ENCODE measurements around the gene PRADC1.

Gene PRADC1

GRCh38 chr2:73235315-73236028, 2.4 kb upstream of the PRADC1 start:
- Histone ChIP-seq H3K27me3 (ENCODE audit: insufficient read depth, low read length) (no peaks in the 10 kb centered on the region), H3K79me2 (ENCODE audit: control insufficient read depth, insufficient read depth, low read length, unreplicated experiment) (peaks cover 63% of the 10 kb centered on the region), H3K4me1 (ENCODE audit: control insufficient read depth, insufficient read depth, low read length, unreplicated experiment) (peaks cover 40% of the 10 kb centered on the region), H3K36me3 (ENCODE audit: insufficient read depth, low read length) (peaks cover 4% of the 10 kb centered on the region), H2AFZ (ENCODE audit: low read length, unreplicated experiment) (no peak overlapping the region), H3K4me3 (ENCODE audit: low read depth, low read length) (peak overlapping the region; percentile 85), H3K27ac (ENCODE audit: low read depth, low read length) (no peak overlapping the region)

GRCh38 chr2:73233932-73234832, 1.1 kb upstream of the PRADC1 start, which contains the start of gene CCT7:
CCT7 (plus strand) TSS chr2:73234308; CDS start chr2:73234379, 71 bp downstream.
- Histone ChIP-seq H3K4me1 (ENCODE audit: control insufficient read depth, insufficient read depth, low read length, unreplicated experiment) (peaks cover 28% of the 10 kb centered on the region), H3K4me3 (ENCODE audit: low read depth, low read length) (peak within 1 kb of the TSS; percentile 85), H3K27me3 (ENCODE audit: insufficient read depth, low read length) (no peaks in the 10 kb centered on the region), H3K79me2 (ENCODE audit: control insufficient read depth, insufficient read depth, low read length, unreplicated experiment) (peaks cover 51% of the 10 kb centered on the region), H3K36me3 (ENCODE audit: insufficient read depth, low read length) (peaks cover 4% of the 10 kb centered on the region), H2AFZ (ENCODE audit: low read length, unreplicated experiment) (peak within 1 kb of the TSS; percentile 71), H3K27ac (ENCODE audit: low read depth, low read length) (peak within 1 kb of the TSS; percentile 73)

GRCh38 chr2:73232403-73233153, 461 bp downstream of the PRADC1 start:
- Histone ChIP-seq H3K4me1 (ENCODE audit: control insufficient read depth, insufficient read depth, low read length, unreplicated experiment) (peaks cover 16% of the 10 kb centered on the region), H3K27ac (ENCODE audit: low read depth, low read length) (no peak overlapping the region), H3K27me3 (ENCODE audit: insufficient read depth, low read length) (no peaks in the 10 kb centered on the region), H3K79me2 (ENCODE audit: control insufficient read depth, insufficient read depth, low read length, unreplicated experiment) (peaks cover 35% of the 10 kb centered on the region), H3K4me3 (ENCODE audit: low read depth, low read length) (peak overlapping the region; percentile 85), H3K36me3 (ENCODE audit: insufficient read depth, low read length) (peaks cover 4% of the 10 kb centered on the region; the same call in 1 of the 2 replicates), H2AFZ (ENCODE audit: low read length, unreplicated experiment) (peak overlapping the region; percentile 73)

GRCh38 chr2:73228631-73229030, 4.4 kb downstream of the PRADC1 start:
- Histone ChIP-seq H3K36me3 (ENCODE audit: insufficient read depth, low read length) (no peaks in the 10 kb centered on the region), H2AFZ (ENCODE audit: low read length, unreplicated experiment) (no peak overlapping the region), H3K4me3 (ENCODE audit: low read depth, low read length) (no peak overlapping the region), H3K79me2 (ENCODE audit: control insufficient read depth, insufficient read depth, low read length, unreplicated experiment) (no peaks in the 10 kb centered on the region), H3K4me1 (ENCODE audit: control insufficient read depth, insufficient read depth, low read length, unreplicated experiment) (no peaks in the 10 kb centered on the region), H3K27me3 (ENCODE audit: insufficient read depth, low read length) (no peaks in the 10 kb centered on the region), H3K27ac (ENCODE audit: low read depth, low read length) (no peak overlapping the region)

- H3K4me1 ChIP-seq (ENCODE audit: control insufficient read depth, insufficient read depth, low read length, unreplicated experiment) = no peaks in the 10 kb centered on the region
- no peak overlapping the region for H3K4me3 ChIP-seq (ENCODE audit: low read depth, low read length)
- no peak overlapping the region for H2AFZ ChIP-seq (ENCODE audit: low read length, unreplicated experiment)
- H3K79me2 ChIP-seq (ENCODE audit: control insufficient read depth, insufficient read depth, low read length, unreplicated experiment) = no peaks in the 10 kb centered on the region
- H3K27me3 ChIP-seq (ENCODE audit: insufficient read depth, low read length) = no peaks in the 10 kb centered on the region
- H3K27ac ChIP-seq (ENCODE audit: low read depth, low read length) = no peak overlapping the region
- H3K36me3 ChIP-seq (ENCODE audit: insufficient read depth, low read length) = 0 out of 2 replicates have a peak, but pooled peaks cover 3% of the 10 kb centered on the region
These were observed 6.0 kb downstream of the PRADC1 start for GRCh38 chr2:73227086-73227485.

GRCh38 chr2:73225513-73226360, 7.3 kb downstream of the PRADC1 start:
- Histone ChIP-seq H3K36me3 (ENCODE audit: insufficient read depth, low read length) (0 out of 2 replicates have a peak, but pooled peaks cover 3% of the 10 kb centered on the region), H3K79me2 (ENCODE audit: control insufficient read depth, insufficient read depth, low read length, unreplicated experiment) (no peaks in the 10 kb centered on the region), H3K27ac (ENCODE audit: low read depth, low read length) (no peak overlapping the region), H3K4me3 (ENCODE audit: low read depth, low read length) (no peak overlapping the region), H2AFZ (ENCODE audit: low read length, unreplicated experiment) (no peak overlapping the region), H3K27me3 (ENCODE audit: insufficient read depth, low read length) (no peaks in the 10 kb centered on the region), H3K4me1 (ENCODE audit: control insufficient read depth, insufficient read depth, low read length, unreplicated experiment) (no peaks in the 10 kb centered on the region)

GRCh38 chr2:73223821-73224220, 9.2 kb downstream of the PRADC1 start:
- Histone ChIP-seq H2AFZ (ENCODE audit: low read length, unreplicated experiment) (no peak overlapping the region), H3K79me2 (ENCODE audit: control insufficient read depth, insufficient read depth, low read length, unreplicated experiment) (peaks cover 4% of the 10 kb centered on the region), H3K27ac (ENCODE audit: low read depth, low read length) (no peak overlapping the region), H3K27me3 (ENCODE audit: insufficient read depth, low read length) (no peaks in the 10 kb centered on the region), H3K4me3 (ENCODE audit: low read depth, low read length) (no peak overlapping the region), H3K4me1 (ENCODE audit: control insufficient read depth, insufficient read depth, low read length, unreplicated experiment) (peaks cover under 1% of the 10 kb centered on the region), H3K36me3 (ENCODE audit: insufficient read depth, low read length) (0 out of 2 replicates have a peak, but pooled peaks cover 3% of the 10 kb centered on the region)

- Histone ChIP-seq H3K36me3 (ENCODE audit: insufficient read depth, low read length) (0 out of 2 replicates have a peak, but pooled peaks cover 3% of the 10 kb centered on the region), H2AFZ (ENCODE audit: low read length, unreplicated experiment) (no peak overlapping the region), H3K79me2 (ENCODE audit: control insufficient read depth, insufficient read depth, low read length, unreplicated experiment) (peaks cover 27% of the 10 kb centered on the region), H3K4me3 (ENCODE audit: low read depth, low read length) (no peak overlapping the region), H3K27me3 (ENCODE audit: insufficient read depth, low read length) (no peaks in the 10 kb centered on the region), H3K27ac (ENCODE audit: low read depth, low read length) (no peak overlapping the region), H3K4me1 (ENCODE audit: control insufficient read depth, insufficient read depth, low read length, unreplicated experiment) (peaks cover 33% of the 10 kb centered on the region)
These were observed 14.7 kb downstream of the PRADC1 start for GRCh38 chr2:73218298-73218697.

GRCh38 chr2:73217826-73218225, 15.2 kb downstream of the PRADC1 start:
- Histone ChIP-seq H3K79me2 (ENCODE audit: control insufficient read depth, insufficient read depth, low read length, unreplicated experiment) (peaks cover 27% of the 10 kb centered on the region), H3K36me3 (ENCODE audit: insufficient read depth, low read length) (0 out of 2 replicates have a peak, but pooled peaks cover 2% of the 10 kb centered on the region), H3K27me3 (ENCODE audit: insufficient read depth, low read length) (no peaks in the 10 kb centered on the region), H3K4me1 (ENCODE audit: control insufficient read depth, insufficient read depth, low read length, unreplicated experiment) (peaks cover 37% of the 10 kb centered on the region), H3K4me3 (ENCODE audit: low read depth, low read length) (no peak overlapping the region), H2AFZ (ENCODE audit: low read length, unreplicated experiment) (no peak overlapping the region), H3K27ac (ENCODE audit: low read depth, low read length) (no peak overlapping the region)
